22Rv1 (cell line): Measurements from ENCODE around the gene COLEC12.

Experiments used
- ZFX ChIP-seq: fragments of 450-650 bp; IDR thresholded peaks from 2 replicates; pipeline ENCODE4 v1.6.1; 2017; ENCODE audit warnings: antibody characterized with exemption, borderline replicate concordance
- TF ChIP-seq, protein P1 (sequence below): fragments of 450-650 bp; IDR thresholded peaks from 2 replicates; pipeline ENCODE4 v1.5.1; 2017; ENCODE audit warnings: mild to moderate bottlenecking

DNA sequence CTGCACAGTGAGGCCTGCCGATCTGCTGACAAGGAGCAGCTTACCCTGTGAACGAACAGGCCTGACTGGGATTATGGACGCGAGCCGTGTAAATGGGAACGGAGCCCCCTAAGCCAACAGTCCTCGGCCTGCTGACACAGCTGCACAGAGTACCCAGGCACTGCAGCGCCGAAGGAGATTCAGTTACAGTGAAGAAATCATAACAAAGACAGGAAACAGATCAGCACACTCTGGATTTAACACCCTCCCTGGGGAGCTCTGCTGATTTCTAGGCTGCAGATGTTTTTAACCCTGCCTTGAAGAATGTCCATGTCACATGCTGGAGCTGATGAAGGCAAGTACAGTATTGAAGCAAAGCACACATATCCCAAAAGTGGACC, 43.4 kb downstream of the COLEC12 start:
- TF ChIP-seq, protein P1, sequence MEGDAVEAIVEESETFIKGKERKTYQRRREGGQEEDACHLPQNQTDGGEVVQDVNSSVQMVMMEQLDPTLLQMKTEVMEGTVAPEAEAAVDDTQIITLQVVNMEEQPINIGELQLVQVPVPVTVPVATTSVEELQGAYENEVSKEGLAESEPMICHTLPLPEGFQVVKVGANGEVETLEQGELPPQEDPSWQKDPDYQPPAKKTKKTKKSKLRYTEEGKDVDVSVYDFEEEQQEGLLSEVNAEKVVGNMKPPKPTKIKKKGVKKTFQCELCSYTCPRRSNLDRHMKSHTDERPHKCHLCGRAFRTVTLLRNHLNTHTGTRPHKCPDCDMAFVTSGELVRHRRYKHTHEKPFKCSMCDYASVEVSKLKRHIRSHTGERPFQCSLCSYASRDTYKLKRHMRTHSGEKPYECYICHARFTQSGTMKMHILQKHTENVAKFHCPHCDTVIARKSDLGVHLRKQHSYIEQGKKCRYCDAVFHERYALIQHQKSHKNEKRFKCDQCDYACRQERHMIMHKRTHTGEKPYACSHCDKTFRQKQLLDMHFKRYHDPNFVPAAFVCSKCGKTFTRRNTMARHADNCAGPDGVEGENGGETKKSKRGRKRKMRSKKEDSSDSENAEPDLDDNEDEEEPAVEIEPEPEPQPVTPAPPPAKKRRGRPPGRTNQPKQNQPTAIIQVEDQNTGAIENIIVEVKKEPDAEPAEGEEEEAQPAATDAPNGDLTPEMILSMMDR = no peak
- no peak for TF ChIP-seq ZFX
